NCI-H2196 treated with DMSO at 0.1 percent for 48 hours (cell line): ENCODE measurements around the gene PRRT1B.

ENCODE experiments used
- DNase-seq: peaks from one replicate; lab custom pipeline; 2025; ENCODE audit not compliant: unreplicated experiment; lab: John Stamatoyannopoulos, UW

Gene PRRT1B

DNA sequence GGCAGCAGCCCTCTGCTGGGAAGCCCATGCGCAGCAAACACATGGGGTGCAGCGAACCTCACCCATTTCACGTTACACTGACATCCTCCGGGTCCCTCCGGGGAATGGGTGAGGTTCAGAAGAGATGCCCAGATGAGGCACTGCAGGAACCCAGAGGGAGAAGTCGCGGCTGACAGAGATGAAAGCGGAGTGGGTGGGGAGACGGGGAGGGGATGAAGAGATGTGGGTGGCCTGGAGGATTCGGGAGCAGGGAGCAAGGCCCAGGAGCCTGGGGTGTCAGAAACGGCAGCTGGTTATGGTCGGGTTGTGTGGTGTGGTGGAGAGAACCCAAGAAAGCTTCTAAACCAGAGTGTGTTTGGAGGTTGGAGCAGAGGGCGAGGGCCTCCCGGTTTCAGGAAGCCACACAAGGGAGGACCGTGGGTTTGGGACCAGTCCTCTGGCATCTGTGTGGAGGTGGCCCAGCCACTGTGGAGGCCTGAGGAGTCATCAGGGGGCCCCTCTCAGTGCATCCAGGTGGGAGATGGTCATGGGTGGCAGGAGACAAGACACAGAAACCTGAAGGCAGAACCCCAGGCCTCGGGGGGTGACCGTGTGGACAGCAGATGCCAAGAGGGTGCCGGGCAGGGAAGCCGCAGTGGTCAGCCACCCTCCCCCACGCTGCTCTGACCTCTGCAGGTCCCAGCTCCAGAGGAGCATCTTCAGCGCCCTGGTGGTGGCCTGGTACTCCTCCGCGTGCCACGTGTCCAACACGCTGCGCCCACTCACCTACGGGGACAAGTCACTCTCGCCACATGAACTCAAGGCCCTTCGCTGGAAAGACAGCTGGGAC, 22.9 kb upstream of the PRRT1B start:
- DNase-seq: no peak

DNA sequence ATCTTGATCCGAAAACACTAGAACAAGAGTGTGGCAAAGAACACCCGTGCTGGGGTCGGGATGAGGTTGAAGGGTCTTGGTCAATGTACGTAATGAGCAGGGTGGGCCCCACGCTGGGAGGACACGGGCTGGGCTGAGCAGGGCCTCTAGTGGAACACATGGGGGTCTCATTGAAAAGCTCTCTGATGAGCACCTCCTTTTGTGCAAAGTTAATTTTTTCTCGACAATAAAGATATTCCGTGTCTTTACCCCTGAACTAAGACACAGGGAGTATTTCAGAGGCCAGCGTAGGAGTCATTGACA, 22.3 kb upstream of the PRRT1B start:
- no peak for DNase-seq

DNA sequence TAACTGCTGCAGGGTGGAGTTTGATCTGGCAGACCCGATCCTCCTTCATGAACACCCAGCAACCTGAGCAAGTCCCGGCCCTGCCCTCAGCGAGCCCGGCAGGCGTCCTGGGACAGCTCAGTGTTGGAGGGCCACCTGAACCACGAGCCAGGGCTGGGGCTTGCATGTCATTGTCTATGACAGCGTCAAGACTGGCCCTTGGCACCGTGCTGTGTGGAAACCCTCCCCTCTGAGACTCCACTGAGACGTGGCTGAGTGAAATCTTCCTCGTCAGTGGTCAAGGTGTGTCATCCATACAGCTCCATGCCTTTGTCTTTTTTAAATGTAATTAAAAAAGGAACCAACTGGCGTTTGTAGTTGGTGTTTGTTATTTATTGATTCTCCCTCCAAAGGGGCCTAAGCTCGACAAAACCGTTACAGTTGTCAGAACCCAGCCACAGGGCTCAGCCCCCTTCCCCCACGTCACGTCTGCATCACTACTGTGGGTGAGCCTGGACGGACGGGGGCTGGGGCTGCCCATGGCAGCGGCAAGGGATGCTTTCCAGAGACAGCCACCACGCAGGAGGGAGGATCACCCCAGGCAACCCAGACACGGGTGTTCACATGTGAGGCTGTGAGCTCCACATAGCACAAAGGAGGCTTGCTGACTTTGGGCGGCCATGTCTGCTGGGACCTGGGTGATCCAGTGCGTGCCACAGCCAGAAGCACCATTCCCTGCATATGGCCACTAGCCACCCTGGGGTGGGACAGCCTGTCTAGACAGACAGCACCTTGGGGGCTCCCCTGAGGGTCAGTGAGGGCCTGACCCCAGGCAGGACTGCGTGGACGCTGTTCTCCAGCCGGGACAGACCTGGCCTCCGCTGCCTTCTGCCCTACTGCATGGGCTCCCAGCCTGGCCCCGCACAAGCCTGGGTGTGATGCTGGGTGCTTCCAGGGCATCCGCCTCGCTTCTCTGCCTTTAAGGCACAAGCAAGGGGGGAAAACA, 21.6 kb upstream of the PRRT1B start:
- no peak for DNase-seq

DNA sequence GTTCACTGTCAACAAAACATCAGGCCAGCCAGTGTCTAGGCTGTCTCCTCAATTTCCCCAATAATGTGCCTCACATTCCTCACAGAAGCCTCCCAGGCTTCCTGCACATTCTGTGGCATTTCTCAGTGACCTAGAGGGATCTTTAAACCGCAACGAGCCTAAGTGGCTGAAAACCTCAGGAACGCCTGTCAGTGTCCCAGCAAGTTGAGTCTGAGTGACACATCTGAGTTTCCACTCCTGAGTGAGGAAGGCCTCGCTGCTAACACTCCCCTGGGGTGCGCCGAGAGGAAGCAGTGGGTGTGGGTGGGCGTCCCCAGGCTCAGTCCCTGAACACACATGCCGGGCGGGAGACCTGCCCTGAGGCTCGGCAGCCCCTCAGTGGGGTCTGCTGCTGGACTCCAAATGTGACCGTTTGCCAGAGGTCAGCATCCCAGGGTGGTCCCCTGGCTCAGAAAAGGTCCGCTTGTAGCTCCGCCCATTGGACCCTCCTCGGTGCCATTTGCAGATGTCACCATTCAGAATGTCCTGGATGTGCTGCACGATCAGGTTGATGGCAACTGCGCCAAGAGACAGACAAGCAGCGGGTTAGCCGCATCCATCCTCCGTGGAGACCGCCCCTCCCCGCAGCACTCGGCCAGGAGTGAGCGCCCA, 20.5 kb upstream of the PRRT1B start:
- no peak for DNase-seq

DNA sequence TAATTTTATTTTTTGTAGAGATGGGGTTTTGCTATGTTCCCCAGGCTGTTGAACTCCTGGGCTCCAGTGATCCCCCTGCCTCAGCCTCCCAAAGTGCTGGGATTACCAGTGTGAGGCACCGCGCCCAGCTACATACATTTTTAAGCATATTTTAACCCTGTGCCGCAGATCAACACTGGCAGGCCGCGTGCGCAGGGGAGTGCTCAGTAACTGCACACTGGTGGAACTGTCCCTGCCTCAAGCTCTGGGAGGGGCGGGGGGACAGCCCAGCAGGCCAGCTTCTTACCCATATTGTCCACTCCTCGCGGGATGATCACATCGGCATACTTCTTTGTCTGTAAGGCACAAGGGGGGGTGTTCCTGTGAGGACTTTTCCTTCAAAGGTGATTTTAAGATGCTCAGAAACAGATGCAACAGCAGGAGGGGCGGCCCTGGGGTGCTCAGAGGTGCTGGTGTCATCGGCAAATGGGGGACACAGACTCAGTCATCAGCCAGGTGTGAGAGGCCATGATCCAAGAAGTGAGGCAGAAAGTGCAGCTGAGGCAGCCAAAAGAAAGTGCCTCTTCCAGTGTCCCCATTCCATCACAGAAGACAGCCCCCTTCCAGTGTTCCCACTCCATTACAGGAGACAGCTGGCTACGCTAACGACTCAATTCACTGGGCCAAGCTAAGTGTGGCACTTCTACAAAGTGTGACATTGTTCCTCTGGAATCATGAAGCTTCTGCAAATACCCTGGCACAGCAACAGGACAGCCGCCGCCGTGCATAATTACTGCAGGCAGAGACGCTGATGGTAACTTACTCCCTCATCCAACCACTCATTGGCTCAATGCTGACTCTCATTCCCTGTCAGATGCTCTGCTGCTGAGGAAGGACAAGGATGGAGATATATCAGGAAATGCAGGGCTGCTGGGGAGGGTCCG, 19.4 kb upstream of the PRRT1B start:
- no peak for DNase-seq

DNA sequence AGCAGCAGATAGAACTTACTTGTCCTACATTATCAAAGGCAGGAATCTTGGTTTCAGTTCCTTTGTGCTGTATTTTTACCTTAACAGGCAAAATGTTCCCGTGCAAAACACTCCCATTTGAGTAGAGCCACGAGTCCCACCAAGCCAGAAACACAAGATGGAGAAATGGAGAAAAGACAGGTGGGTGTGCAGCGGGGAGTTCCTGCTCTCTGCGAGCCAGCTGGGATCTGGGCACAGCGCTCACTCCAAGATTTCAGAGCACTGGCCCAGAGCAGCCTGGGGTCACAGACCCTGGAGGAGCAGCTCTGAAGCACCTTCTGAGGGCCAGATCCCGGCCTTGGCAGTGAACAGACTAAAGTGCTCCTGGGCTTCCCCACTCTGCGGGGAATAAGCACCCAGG, 17.1 kb upstream of the PRRT1B start:
- no peak for DNase-seq

DNA sequence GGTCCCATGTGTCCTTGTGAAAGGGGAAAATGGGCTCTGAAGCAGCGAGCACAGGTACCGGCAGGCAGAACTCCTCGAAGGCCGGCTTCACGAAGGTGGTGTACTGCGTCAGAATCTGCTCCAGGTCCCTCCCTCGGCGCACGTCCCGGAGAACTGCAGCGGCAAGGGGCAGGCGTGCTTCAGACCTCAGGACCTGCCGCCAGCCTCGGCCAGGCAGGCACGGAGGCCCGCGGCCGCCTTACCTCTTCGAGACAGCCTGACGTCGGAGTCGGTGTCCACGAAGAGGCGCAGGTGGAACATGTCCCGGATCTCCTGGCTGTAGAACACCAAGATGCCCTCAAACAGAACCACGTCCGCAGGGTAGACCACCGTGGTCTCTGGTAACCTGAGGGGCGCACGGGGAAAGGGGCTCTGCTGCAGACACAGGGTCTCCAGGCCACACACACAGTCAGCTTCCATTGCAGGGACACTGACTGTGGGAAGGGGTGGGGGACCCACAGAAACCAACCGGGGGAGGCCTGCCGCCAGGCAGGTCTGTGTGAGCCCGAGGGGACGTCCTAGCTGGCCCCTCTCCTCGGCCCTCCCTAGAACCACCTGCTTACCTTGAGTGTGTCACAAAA, 16.3 kb upstream of the PRRT1B start:
- DNase-seq: no peak

DNA sequence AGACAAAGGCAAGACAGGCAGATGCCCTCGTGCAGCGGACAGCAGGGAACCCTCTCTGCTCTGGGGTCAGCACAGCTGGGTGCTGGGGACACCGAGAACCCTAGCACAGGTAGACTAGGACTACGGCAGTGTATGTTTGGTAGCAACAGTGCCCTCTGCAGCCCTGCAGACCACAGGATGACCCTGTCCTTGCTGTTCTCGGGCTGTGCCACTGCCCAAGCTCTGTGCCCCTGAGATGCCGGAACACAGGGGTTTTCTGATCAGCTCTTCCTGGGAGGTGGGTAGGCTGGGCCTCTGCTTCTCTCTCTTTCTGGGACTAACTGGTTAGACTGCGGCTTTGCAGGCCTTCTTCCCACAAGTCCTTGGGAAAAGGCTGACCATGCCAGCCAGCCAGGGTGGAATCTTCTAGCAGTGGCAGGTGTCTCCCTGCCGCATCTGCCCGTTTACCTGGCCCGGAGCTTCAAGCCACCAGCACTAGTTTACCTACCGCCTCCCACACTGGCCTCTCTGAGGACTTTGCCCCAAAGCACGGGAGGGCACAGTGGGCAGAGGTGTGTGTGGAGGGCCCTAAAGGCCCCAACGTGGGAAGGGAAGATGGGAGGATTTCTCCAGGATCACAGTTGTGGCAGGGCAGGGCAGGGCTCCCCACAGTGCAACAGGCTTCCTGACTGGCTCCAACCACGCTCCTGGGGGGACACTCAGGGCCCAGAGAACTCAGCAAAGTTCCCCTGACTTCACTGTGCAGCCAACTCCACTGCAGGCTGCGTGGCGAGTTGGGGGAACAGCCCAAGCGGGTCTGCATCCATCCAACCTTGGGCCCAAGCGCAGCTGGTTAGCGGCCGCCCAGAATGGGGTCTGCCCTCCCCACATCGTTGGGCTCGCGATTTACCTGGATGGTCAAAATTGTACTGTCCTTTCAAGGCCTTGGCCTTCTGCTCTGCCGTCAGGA, 15.5 kb upstream of the PRRT1B start:
- no peak for DNase-seq

DNA sequence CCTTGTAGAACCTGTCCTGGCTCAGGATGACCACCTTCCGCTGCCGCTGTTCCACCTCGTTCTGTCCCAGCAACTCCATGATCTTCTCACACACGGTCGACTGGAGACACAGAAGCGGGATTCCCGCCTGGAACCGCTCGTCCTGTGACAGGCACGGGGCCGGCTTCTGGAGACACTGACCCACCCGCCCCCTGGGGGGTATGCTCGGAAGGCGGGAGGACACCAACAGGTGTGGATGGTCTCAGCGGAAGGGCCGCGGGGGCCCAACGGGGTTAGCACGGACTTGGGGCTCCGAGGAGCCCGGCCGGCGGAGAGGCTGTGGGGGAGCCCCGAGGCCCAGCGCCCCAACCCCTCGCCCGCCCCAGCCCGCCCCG, 14.8 kb upstream of the PRRT1B start:
- no peak for DNase-seq

DNA sequence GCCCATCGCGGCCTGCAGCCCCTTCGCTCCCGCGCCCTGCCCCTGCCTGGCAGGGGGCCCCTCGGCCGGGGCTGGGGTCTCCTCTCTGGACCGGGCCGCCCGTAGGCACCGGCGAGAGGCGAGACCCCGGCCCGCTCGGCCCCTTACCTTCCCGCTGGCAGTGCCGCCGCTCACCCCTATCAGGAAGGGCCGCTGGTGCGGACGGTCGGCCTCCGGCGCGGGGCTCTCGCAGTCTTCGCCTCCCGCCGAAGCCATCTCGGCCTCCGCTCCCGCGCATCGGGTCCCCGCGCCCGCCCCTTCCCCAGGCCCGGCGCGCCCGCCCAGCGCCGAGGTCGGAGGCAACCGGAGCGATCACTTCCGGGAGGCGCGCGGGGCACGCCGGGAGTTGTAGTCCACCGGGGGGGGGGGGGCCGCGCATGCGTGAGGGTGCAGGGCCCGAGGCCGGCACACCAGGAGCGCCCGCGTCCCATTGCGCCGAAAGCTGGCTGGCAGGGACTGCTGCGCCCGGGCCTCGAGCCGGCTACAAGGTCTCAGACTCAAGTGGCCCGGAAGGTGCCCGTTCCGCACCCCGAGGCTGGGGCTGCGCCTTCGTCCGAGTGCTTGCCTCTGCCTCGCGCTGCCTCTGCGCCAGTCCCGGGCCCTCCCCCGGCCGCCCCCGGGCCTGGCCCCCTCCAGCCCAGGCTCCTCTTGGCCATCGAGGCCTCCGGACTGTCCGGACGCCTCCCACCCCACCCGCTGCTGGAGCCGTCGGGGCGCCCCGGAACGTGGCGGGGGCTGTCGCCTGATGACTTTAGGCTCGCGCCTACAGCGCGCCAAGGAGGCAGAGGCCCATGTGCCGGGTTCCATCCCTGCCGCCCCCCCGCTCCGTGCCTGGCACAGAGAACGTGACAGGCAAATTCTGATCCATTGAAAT, 14.1 kb upstream of the PRRT1B start, which contains the start of gene UCK1:
TSS of gene UCK1 (minus strand) at position 344 of the 913 bp plus-strand sequence. CDS start at position 255, 89 bp downstream.
- peak; percentile 61 for DNase-seq

DNA sequence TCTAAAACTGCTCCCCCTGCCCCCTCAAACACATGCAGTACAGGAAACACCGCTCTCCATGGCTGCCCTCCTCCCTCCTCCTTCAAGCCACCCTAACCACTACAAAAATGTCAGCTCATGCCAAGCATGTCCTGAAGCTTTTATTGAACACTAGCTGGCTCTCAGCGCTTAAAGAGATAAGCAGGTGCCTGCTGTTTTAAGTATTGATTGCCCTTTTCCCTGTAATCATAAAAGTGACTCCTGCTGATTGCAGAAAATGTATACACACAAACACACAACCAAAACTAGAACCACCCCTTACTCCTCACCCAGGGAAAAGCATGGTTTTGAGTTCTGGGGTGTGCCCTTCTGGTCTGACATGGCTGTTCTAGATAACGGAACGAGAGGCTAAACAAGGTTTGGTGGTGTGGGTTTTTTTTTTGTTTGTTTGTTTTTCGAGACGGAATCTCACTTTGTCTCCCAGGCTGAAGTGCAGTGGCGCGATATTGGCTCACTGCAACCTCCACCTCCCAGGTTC, 10.5 kb upstream of the PRRT1B start:
- DNase-seq: no peak

DNA sequence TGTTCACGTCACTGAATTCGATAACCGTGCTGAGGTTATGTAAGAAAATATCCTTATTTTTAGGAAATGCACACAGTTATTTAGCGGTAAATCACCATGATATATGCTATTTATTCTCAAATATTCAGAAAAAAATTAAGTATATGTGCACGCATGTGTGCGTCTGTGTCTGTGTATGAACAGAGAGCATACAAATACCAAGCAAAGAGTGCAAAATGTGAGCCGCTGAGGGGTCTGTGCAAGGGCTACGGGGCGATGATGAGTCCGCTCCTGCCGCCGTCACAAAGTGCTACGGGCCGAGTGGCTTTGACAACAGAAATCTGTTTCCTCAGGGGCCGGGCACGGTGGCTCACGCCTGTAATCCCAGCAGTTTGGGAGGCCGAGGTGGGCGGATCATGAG, 7.4 kb upstream of the PRRT1B start:
- no peak for DNase-seq

DNA sequence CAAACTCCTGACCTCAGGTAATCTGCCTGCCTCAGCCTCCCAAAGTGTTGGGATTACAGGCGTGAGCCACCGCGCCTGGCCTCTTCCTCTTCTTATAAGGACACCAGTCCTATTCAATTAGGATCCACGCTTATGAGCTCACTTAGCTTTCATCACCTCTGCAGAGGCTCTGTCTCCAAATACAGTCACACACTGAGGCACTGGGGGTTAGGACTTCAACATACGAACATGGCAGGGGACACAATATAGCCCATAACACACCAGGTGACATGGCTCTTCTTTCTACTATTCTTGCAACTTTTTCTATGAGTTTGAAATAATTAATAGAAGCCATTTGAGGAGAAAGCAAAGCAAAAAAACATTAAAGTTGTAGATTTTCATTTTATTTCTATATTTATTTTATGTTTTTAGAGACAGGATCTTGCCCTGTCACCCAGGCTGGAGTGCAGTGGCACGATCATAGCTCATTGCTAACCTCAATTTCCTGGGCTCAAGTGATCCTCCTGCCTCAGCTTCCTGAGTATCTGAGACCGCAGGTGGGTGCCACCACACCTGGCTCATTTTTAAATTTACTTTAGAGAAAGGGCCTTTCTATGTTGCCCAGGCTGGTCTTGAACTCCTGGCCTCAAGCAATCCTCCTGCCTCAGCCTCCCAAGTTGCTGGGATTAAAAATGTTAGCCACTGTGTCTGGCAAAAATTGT, 6.0 kb upstream of the PRRT1B start:
- no peak for DNase-seq

DNA sequence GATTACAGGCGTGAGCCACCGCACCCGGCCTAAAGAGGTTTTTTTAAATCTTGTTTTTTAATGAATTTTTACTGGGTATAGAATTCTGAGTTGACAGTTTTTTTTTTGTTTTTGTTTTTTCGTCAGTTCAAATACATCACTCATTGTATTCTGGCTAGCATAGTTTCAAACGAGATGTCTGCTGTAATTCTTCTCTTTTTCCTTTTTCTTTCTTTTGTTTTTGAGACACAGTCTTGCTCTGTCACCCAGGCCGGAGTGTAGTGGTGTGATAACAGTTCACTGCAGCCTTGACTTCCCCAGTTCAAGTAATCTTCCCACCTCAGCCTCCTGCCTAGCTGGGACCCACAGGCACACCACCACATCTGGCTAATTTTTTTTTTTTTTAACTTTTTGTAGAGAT, 2.2 kb upstream of the PRRT1B start:
- DNase-seq: no peak

DNA sequence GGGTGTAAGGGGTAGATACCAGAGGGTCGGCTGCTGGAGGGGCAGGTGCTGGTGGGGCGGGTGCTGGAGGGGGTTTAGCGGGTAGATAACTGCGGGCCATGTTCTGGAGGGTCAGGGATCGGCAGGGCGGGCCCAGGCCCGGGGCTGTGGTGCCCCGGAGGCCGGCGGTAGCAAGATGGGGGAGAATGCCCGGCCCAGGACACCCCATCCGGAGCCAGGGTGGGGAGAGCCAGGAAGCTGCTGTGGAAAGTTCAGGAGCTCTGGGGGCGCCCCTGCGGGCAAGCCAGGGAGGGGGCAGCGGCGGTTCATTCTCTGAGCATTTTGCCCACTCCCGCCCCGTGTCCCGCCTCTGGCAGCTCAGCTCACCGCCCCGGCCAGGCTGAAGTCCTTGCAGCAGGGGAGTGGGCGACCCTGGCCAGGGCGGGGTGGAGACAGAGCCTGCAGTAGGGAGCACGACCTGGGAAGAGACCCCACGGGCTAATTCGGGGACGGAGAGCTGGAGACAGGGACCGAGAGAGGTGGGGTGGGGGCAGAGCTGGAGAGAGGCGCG, 538 bp downstream of the PRRT1B start:
- DNase-seq: no peak

DNA sequence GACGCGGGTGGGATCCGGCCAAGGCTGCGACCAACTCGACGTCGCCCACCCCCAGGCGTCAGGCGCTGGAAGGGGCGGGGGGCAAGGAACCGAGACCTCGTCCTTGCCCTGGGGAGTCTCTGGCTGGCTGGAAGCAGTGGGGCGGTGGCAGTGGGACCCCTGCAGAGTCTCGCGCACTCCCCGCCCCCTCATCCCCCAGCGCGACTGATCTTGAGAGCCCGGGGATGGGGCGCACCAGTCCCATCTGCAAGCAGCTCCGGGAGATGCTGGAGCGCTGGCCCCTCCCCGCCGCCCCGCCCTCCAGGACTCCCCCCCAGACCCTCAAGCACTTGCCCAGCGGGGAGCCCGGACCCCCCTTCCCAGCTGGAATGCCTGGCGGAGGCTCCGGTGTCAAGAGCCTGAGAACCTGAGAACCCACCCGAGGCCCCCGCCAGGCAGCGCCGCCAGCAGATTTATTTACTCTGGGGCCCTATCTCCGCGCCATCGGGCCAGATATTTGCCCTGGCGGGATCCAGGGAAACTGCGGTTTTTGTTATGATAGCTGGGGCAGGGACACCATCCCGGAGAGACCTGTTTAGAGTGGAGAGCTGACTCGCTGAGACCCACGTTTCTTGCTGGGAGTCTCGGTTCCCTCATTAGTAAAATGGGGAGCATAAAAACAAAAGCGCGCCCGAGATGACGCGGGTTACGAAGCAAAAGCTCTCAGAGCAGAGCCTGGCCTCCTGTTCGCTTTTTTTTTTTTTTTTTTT, 1.2 kb downstream of the PRRT1B start:
- DNase-seq: no peak
